HepG2 (cell line): ENCODE data around the gene SDK2.

Source experiments
- CTCF ChIP-seq: sonication (generic); formaldehyde crosslinking; IDR thresholded peaks from 2 replicates; pipeline ENCODE4 v1.5.0; 2020; ENCODE audit warnings: mild to moderate bottlenecking, missing genetic modification reagents, moderate library complexity
- SUZ12 ChIP-seq: fragments of 150-350 bp; IDR thresholded peaks from 2 replicates; pipeline ENCODE4 v1.6.1; 2014; ENCODE audit warnings: low read depth, low read length

DNA sequence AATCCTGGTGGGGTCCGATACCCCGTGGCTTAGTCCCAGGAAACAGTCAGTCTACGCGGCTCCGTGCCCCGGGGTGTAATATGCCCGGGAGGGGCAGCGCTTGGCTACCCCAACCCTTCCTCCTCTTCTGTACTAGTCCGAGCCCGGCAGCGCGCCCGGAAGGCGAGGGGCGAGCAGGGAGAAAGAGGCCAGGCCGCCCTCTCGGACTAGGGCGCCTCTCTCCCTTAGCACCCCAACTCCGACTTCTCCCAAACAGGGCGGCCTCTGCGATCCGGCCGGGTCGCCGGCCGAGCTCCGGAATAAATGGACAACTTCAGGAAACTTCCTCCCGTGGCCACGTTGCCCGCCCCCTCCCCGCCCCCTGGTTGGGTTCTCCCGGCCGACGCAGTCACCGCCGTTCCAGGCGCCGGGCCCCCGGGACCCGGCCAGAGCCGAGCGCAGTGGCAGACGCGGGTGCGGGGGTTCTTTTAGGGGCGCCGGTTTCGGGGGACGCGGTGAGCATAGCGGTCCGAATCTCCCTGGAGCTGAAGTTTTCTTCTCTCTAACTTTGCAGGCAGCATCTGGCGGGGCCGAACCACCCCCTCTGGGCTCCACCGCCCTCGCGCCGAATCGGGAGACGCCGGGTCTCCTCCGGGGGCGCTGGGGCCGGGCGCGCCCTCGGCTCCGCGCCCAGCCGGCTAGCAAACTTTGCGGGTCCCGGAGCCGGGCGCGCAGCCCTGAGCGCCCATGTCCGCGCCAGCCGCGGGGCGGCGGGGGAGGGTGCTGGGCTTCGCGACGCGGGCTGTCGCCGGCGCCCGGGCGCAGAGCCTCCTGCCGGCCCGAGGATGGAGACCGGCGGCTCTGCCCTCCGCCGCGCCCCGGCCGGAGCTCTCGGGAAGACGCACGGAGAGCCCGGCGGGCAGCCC lies at the start of gene SDK2:
- TF ChIP-seq CTCF (CRISPR knock-in tag): no peak
- TF ChIP-seq SUZ12: no peak
